Stimulated activated CD4-positive, alpha-beta T cell treated with anti-CD3 and anti-CD28 coated beads, Interleukin-12 subunit alpha, Interleukin-12 subunit beta, amount 100 ng/mL, for 48 hours (primary cell): ENCODE results near the gene ABCC4.

Experiments
- DNase-seq, 3 donors: peaks; one replicate each; pipeline ENCODE4 v3.0.0-alpha.2; 2020; ENCODE audit warnings: low read depth in 2 of 3, low spot score in 1 of 3

The ABCC4 gene

GRCh38 chr13:95258098-95258497 is 43.2 kb downstream of the ABCC4 start:
- no peak for DNase-seq

- DNase-seq, result no peak
Measured at GRCh38 chr13:95256091-95256490, 45.2 kb downstream of the ABCC4 start.

- DNase-seq, result no peak
Measured at GRCh38 chr13:95255072-95255732, 46.0 kb downstream of the ABCC4 start.

GRCh38 chr13:95254339-95254738 is 46.9 kb downstream of the ABCC4 start:
- no peak for DNase-seq

- DNase-seq, result no peak
Measured at GRCh38 chr13:95253033-95253432, 48.2 kb downstream of the ABCC4 start.

- no peak for DNase-seq
Measured at GRCh38 chr13:95251641-95252040, 49.6 kb downstream of the ABCC4 start.

GRCh38 chr13:95250961-95251360 is 50.3 kb downstream of the ABCC4 start:
- no peak for DNase-seq

GRCh38 chr13:95248953-95249352 is 52.3 kb downstream of the ABCC4 start:
- DNase-seq, result no peak

- no peak for DNase-seq
Measured at GRCh38 chr13:95247852-95248251, 53.4 kb downstream of the ABCC4 start.

- DNase-seq, result no peak
Measured at GRCh38 chr13:95247171-95247570, 54.1 kb downstream of the ABCC4 start.

GRCh38 chr13:95246292-95247082 is 54.8 kb downstream of the ABCC4 start:
- DNase-seq, result no peak

GRCh38 chr13:95245071-95245470 is 56.2 kb downstream of the ABCC4 start:
- DNase-seq, result no peak

- DNase-seq, result no peak
Measured at GRCh38 chr13:95243207-95243606, 58.0 kb downstream of the ABCC4 start.

GRCh38 chr13:95241321-95241720 is 59.9 kb downstream of the ABCC4 start:
- DNase-seq, result no peak

- no peak for DNase-seq
Measured at GRCh38 chr13:95239283-95239682, 62.0 kb downstream of the ABCC4 start.

GRCh38 chr13:95237310-95237870 is 63.9 kb downstream of the ABCC4 start:
- no peak for DNase-seq

GRCh38 chr13:95236774-95237173 is 64.5 kb downstream of the ABCC4 start:
- DNase-seq, result no peak

- DNase-seq, result no peak
Measured at GRCh38 chr13:95235974-95236373, 65.3 kb downstream of the ABCC4 start.

- no peak for DNase-seq
Measured at GRCh38 chr13:95235199-95235756, 66.0 kb downstream of the ABCC4 start.

- no peak for DNase-seq
Measured at GRCh38 chr13:95234242-95234641, 67.0 kb downstream of the ABCC4 start.

- DNase-seq, result no peak
Measured at GRCh38 chr13:95233026-95233635, 68.1 kb downstream of the ABCC4 start.

- DNase-seq, result no peak
Measured at GRCh38 chr13:95231393-95231792, 69.9 kb downstream of the ABCC4 start.
